CD4-positive, alpha-beta T cell treated with Interleukin-15 for 1 hour (primary cell): ENCODE data around the gene STRN.
"Not testable (repeated sequence)": the region's sequence is repeated elsewhere in the genome, so short reads cannot be mapped to it uniquely, and the experiment has no call there.

ENCODE experiments used
- DNase-seq: peaks from one replicate; pipeline ENCODE4 v3.0.0-alpha.2; 2020

The STRN gene

GRCh38 chr2:36902385-36903120 is 63.8 kb downstream of the STRN start:
- no peak for DNase-seq

- no peak for DNase-seq
These were observed 73.5 kb downstream of the STRN start for GRCh38 chr2:36892805-36893204.

- DNase-seq, result no peak
These were observed 76.5 kb downstream of the STRN start for GRCh38 chr2:36889795-36890194.

- not testable (repeated sequence) for DNase-seq
These were observed 79.2 kb downstream of the STRN start for GRCh38 chr2:36887095-36887494.

GRCh38 chr2:36886664-36887063 is 79.7 kb downstream of the STRN start:
- no peak for DNase-seq

- DNase-seq, result no peak
These were observed 80.7 kb downstream of the STRN start for GRCh38 chr2:36885605-36886004.

GRCh38 chr2:36882532-36882931 is 83.8 kb downstream of the STRN start:
- no peak for DNase-seq

GRCh38 chr2:36881816-36882215 is 84.5 kb downstream of the STRN start:
- no peak for DNase-seq

GRCh38 chr2:36878429-36878828 is 87.9 kb downstream of the STRN start:
- DNase-seq, result no peak

GRCh38 chr2:36871068-36871707 is 95.1 kb downstream of the STRN start:
- DNase-seq, result no peak

- no peak for DNase-seq
These were observed 96.7 kb downstream of the STRN start for GRCh38 chr2:36869606-36870005.

- DNase-seq, result no peak
These were observed 104.4 kb downstream of the STRN start for GRCh38 chr2:36861896-36862295.

GRCh38 chr2:36859366-36859792 is 107.0 kb downstream of the STRN start:
- no peak for DNase-seq

GRCh38 chr2:36858551-36859365 is 107.6 kb downstream of the STRN start:
- DNase-seq, result no peak

GRCh38 chr2:36857713-36858112 is 108.6 kb downstream of the STRN start:
- no peak for DNase-seq

GRCh38 chr2:36855429-36855828 is 110.9 kb downstream of the STRN start:
- DNase-seq, result no peak

GRCh38 chr2:36854241-36854640 is 112.1 kb downstream of the STRN start:
- DNase-seq, result no peak

- no peak for DNase-seq
These were observed 117.1 kb downstream of the STRN start for GRCh38 chr2:36849265-36849664.

- DNase-seq, result no peak
These were observed 122.5 kb downstream of the STRN start for GRCh38 chr2:36843838-36844237.

- no peak for DNase-seq
These were observed 126.2 kb downstream of the STRN start for GRCh38 chr2:36839976-36840617.

- DNase-seq, result no peak
These were observed 131.4 kb downstream of the STRN start for GRCh38 chr2:36834731-36835524.

- DNase-seq, result no peak
These were observed 132.1 kb downstream of the STRN start for GRCh38 chr2:36834203-36834602.
